ENCODE results near the gene CDCP1.

CDCP1 gene

DNA sequence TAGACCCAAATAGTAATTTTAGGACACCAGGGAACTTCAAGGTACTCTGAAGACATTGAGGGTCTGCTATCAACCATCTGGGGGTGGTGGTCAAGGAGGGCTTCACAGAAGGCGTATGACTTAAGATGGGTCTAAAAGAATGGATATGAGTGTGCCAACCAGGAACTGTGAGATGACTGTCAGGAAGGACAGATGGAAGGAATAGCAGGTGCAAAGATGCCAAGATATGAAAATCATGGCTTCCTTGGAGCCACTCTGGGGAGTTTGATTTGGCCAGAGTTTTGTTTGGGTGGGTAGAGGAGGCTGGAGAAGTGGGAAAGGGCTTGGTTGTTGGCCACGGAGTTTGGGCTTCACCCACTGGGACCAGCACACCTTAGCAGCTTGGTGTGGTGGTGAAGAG, 21.2 kb downstream of the CDCP1 start:
- Histone ChIP-seq H3K36me3 (ENCODE audit: control insufficient read depth, insufficient read depth, low read length) (no peaks in the 10 kb centered on the region), H3K4me1 (ENCODE audit: control insufficient read depth, insufficient read depth, low read length) (no peaks in the 10 kb centered on the region), H3K27ac (ENCODE audit: low read length) (no peak overlapping the region), H3K4me3 (ENCODE audit: low read length) (no peak overlapping the region), H3K27me3 (ENCODE audit: control insufficient read depth, insufficient read depth, low read length) (no peaks in the 10 kb centered on the region), H3K9me3 (ENCODE audit: control insufficient read depth, insufficient read depth, low read length) (no peaks in the 10 kb centered on the region)
- no peak for DNase-seq (ENCODE audit: low read depth, low spot score)
- no CpG with 5 or more reads among the region's 2 CpGs for WGBS (ENCODE audit: insufficient coverage, insufficient read length)

DNA sequence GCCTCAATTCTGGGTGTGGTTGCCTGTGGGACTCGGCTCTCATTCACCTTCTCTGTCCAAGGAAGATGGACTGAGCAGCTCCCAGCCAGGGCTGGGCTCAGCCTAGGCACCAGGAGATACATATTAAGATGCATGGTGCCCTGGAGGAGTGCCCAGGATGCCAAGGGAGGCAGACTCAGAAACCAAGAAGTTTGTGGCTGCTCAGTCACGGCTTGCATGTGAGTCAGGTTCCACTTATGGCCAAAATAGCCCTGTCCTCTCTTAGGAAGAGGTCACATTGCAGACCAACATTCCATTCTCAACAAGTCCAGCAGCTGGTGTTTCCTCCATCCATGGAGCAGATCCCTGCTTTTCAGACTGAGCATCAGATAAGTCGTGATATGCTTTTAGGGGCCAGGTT, 21.8 kb downstream of the CDCP1 start:
- Histone ChIP-seq H3K27ac (ENCODE audit: low read length) (no peak overlapping the region), H3K9me3 (ENCODE audit: control insufficient read depth, insufficient read depth, low read length) (no peaks in the 10 kb centered on the region), H3K4me1 (ENCODE audit: control insufficient read depth, insufficient read depth, low read length) (no peaks in the 10 kb centered on the region), H3K27me3 (ENCODE audit: control insufficient read depth, insufficient read depth, low read length) (no peaks in the 10 kb centered on the region), H3K4me3 (ENCODE audit: low read length) (no peak overlapping the region), H3K36me3 (ENCODE audit: control insufficient read depth, insufficient read depth, low read length) (no peaks in the 10 kb centered on the region)
- no CpG with 5 or more reads among the region's 3 CpGs for WGBS (ENCODE audit: insufficient coverage, insufficient read length)
- no peak for DNase-seq (ENCODE audit: low read depth, low spot score)

DNA sequence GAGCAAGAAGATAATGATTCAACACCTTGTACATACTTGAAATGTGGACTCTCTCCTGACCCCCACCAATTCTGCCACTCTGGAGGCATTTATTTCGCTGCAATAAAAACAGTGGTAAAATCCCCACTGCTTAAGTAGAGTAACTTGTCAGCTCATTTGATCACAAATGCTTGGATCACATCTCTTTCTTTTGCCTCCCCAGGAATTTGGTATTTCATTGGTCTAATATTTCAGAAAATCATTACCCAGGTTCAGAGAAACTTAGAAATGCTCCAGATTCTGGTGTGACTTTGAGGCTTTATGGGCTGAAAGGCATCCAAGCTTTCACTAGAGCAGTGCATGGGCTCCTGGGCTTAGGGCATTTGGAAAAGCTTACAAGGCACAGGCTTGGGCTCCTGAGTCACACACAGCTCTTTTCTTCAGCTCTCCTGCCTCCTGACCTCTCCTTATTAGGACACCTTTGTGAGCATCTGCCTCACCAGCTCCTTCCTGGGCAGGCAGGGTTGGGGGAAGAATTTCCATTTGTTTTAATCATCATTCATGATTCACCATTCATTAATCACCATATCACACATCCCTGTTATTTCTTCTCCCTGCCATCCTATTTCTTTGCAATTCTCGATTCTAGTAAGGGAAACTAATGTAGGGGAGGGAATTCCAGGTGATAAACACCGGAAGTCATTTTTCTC, 22.5 kb downstream of the CDCP1 start:
- Histone ChIP-seq H3K4me3 (ENCODE audit: low read length) (no peak overlapping the region), H3K9me3 (ENCODE audit: control insufficient read depth, insufficient read depth, low read length) (no peaks in the 10 kb centered on the region), H3K27ac (ENCODE audit: low read length) (no peak overlapping the region), H3K36me3 (ENCODE audit: control insufficient read depth, insufficient read depth, low read length) (no peaks in the 10 kb centered on the region), H3K4me1 (ENCODE audit: control insufficient read depth, insufficient read depth, low read length) (no peaks in the 10 kb centered on the region), H3K27me3 (ENCODE audit: control insufficient read depth, insufficient read depth, low read length) (no peaks in the 10 kb centered on the region)
- no CpG with 5 or more reads among the region's 3 CpGs for WGBS (ENCODE audit: insufficient coverage, insufficient read length)
- DNase-seq (ENCODE audit: low read depth, low spot score), result no peak

DNA sequence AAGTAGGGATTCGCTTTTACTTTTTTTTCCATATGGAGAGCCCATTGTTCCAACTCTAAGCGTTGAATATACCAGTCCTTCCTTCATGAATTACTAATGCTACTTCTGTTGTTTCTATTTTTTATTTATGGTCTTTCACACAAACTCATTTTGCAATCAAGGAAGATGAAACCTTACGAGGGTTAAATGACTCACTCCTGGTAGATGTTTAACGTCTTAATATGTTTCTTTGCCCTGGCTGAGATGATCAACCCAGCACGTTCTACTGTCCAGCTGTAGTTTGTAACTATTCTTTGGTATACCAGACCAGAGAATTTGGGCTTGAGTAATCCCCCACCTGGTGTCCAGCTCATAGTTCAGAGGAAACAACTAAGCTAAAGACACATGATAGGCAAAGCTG, 23.1 kb downstream of the CDCP1 start:
- Histone ChIP-seq H3K27ac (ENCODE audit: low read length) (no peak overlapping the region), H3K36me3 (ENCODE audit: control insufficient read depth, insufficient read depth, low read length) (no peaks in the 10 kb centered on the region), H3K9me3 (ENCODE audit: control insufficient read depth, insufficient read depth, low read length) (no peaks in the 10 kb centered on the region), H3K27me3 (ENCODE audit: control insufficient read depth, insufficient read depth, low read length) (no peaks in the 10 kb centered on the region), H3K4me3 (ENCODE audit: low read length) (no peak overlapping the region), H3K4me1 (ENCODE audit: control insufficient read depth, insufficient read depth, low read length) (no peaks in the 10 kb centered on the region)
- no peak for DNase-seq (ENCODE audit: low read depth, low spot score)
- no CpG with 5 or more reads among the region's 5 CpGs for whole genome bisulfite sequencing (ENCODE audit: insufficient coverage, insufficient read length)

DNA sequence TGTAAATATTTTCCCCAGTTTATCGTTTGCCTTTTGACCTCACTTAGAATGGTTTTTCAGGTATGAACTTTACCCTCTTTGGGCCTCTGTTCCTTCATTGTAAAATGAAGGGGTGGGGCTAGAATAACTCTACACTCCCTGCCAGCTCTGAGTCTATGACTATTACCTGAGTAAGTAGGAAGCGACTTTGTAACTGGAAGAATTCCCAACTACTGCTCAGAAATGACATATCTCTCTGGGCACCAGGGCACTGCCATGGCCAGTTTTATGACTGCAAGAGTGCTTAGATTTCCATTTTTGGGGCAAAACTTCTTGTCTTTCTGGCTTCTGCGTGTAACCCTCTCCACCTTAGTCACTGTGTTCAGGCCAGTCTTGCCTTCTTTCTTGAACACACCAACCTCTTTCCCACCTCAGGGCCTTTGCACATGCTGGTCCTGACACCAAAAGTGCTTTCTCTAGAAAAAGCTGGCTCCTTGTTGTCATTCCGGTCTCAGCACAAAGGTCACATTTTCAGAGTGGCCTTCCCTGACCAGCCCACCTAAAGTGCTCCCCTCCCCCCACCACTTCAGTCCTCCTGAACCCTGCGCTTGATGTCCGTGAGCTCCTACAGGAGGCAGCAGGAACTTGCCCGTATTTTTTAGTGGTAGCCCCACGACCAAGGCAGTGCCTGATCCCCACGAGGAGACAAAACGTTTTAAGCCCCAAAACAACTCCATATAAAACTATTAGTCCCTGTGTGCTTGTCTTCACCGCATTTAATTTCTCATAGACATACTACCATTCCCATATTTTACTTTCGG, 25.6 kb downstream of the CDCP1 start:
- Histone ChIP-seq H3K27me3 (ENCODE audit: control insufficient read depth, insufficient read depth, low read length) (no peaks in the 10 kb centered on the region), H3K27ac (ENCODE audit: low read length) (no peak overlapping the region), H3K9me3 (ENCODE audit: control insufficient read depth, insufficient read depth, low read length) (no peaks in the 10 kb centered on the region), H3K4me1 (ENCODE audit: control insufficient read depth, insufficient read depth, low read length) (no peaks in the 10 kb centered on the region), H3K4me3 (ENCODE audit: low read length) (no peak overlapping the region), H3K36me3 (ENCODE audit: control insufficient read depth, insufficient read depth, low read length) (no peaks in the 10 kb centered on the region)
- no peak for DNase-seq (ENCODE audit: low read depth, low spot score)
- 100% methylated on average over 2 of the region's 12 CpGs for WGBS (ENCODE audit: insufficient coverage, insufficient read length)

DNA sequence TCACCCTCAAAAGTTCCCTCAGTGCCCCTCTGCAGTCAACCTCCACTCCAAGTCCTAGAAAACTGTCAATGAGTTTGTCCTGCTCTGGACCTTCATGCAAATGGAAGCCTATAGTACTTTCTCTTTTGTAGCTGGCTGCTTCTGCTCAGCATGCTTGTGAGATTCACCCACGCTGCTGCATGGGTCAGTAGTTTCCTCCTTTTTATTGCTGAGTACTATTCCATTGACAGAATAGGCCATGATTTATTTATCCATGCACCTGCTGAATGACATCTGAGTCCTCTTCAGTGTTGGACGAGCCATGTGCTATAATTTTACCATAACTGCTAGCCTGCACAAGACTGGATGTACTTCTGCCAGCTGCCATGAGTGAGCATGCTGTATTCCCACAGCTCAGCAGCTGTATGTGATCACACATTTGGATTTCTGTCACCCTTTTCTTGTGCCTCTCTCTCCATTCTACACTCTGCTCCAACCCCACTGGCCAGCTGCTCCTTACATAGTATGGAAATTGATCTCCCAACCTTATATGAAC, 26.3 kb downstream of the CDCP1 start:
- no peak overlapping the region for H3K27ac ChIP-seq (ENCODE audit: low read length)
- H3K27me3 ChIP-seq (ENCODE audit: control insufficient read depth, insufficient read depth, low read length), result no peaks in the 10 kb centered on the region

DNA sequence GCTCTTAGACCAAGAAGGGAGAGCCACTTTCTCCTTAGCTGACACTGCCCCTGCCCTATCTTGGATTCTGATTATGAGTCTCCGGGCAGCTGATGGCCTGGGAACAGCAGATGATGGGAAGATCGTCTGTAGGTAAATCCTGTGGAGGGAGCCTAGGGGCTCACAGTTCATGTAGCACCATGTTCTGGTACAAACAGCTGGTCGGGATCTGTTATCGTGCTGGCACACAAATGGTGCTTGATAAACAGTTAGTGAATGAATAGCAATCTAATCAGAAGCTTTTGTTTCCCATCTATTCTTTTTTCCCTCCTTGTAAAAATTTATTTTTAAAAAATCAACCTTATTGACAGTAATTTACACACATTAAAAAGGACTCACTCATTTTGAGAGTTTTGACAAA, 26.8 kb downstream of the CDCP1 start:
- no CpG with 5 or more reads among the region's 4 CpGs for WGBS (ENCODE audit: insufficient coverage, insufficient read length)
- H3K9me3 ChIP-seq (ENCODE audit: control insufficient read depth, insufficient read depth, low read length), result no peaks in the 10 kb centered on the region
- no peak overlapping the region for H3K4me3 ChIP-seq (ENCODE audit: low read length)
- no peak for DNase-seq (ENCODE audit: low read depth, low spot score)
- H3K27ac ChIP-seq (ENCODE audit: low read length), result no peak overlapping the region
- no peaks in the 10 kb centered on the region for H3K4me1 ChIP-seq (ENCODE audit: control insufficient read depth, insufficient read depth, low read length)
- H3K36me3 ChIP-seq (ENCODE audit: control insufficient read depth, insufficient read depth, low read length), result no peaks in the 10 kb centered on the region
- no peaks in the 10 kb centered on the region for H3K27me3 ChIP-seq (ENCODE audit: control insufficient read depth, insufficient read depth, low read length)

More for the DNA sequence above, 26.3 kb downstream of the CDCP1 start:
- no CpG with 5 or more reads among the region's 2 CpGs for WGBS (ENCODE audit: insufficient coverage, insufficient read length)
- Histone ChIP-seq H3K4me1 (ENCODE audit: control insufficient read depth, insufficient read depth, low read length) (no peaks in the 10 kb centered on the region), H3K36me3 (ENCODE audit: control insufficient read depth, insufficient read depth, low read length) (no peaks in the 10 kb centered on the region), H3K9me3 (ENCODE audit: control insufficient read depth, insufficient read depth, low read length) (no peaks in the 10 kb centered on the region), H3K4me3 (ENCODE audit: low read length) (no peak overlapping the region)
- DNase-seq (ENCODE audit: low read depth, low spot score), result no peak

DNA sequence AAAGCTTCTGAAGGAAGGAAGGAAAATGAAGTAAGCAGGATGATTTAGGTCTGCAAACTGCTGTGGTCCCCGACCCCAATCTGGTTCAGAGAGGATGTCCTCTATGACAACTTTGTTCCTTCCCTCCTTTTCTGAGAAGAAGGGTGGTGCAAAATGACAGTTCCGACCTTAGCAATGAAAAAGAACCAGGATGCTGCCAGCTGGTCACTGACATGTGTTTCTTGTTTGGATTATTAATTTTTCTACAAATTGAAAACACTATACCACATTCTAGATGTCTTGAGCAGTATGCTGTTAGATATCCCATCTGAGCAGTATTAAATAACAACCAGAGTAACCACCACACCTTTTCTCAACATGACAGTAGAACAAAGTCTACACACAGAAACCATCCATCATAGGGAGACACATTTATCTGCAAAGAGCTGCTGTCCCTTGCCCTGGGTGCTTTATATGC, 27.5 kb downstream of the CDCP1 start:
- H3K27me3 ChIP-seq (ENCODE audit: control insufficient read depth, insufficient read depth, low read length), result no peaks in the 10 kb centered on the region
- no peaks in the 10 kb centered on the region for H3K36me3 ChIP-seq (ENCODE audit: control insufficient read depth, insufficient read depth, low read length)
- no CpG with 5 or more reads among the region's 2 CpGs for WGBS (ENCODE audit: insufficient coverage, insufficient read length)
- H3K4me1 ChIP-seq (ENCODE audit: control insufficient read depth, insufficient read depth, low read length), result no peaks in the 10 kb centered on the region
- no peak overlapping the region for H3K4me3 ChIP-seq (ENCODE audit: low read length)
- no peak overlapping the region for H3K27ac ChIP-seq (ENCODE audit: low read length)
- DNase-seq (ENCODE audit: low read depth, low spot score), result no peak
- no peaks in the 10 kb centered on the region for H3K9me3 ChIP-seq (ENCODE audit: control insufficient read depth, insufficient read depth, low read length)

DNA sequence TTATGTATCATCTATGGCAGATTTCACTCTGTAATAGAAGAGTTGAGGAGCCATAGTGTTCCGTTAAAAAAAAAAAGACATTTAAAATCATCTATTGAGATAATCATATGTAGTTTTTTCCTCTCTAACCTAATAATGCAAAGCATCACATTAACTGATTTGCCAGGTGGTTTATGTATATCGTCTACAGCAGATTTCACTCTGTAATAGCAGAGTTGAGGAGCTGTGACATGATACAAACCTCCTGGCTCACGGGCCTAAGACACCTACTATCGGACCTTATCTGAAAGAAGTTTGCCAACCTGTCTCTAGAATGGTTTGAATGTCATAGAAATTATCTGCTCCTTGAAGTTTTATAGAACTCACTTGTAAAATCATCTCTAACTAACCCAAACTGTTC, 29.8 kb downstream of the CDCP1 start:
- Histone ChIP-seq H3K4me3 (ENCODE audit: low read length) (no peak overlapping the region), H3K36me3 (ENCODE audit: control insufficient read depth, insufficient read depth, low read length) (no peaks in the 10 kb centered on the region), H3K4me1 (ENCODE audit: control insufficient read depth, insufficient read depth, low read length) (no peaks in the 10 kb centered on the region), H3K27ac (ENCODE audit: low read length) (no peak overlapping the region), H3K27me3 (ENCODE audit: control insufficient read depth, insufficient read depth, low read length) (no peaks in the 10 kb centered on the region), H3K9me3 (ENCODE audit: control insufficient read depth, insufficient read depth, low read length) (no peaks in the 10 kb centered on the region)
- no peak for DNase-seq (ENCODE audit: low read depth, low spot score)
- no CpG with 5 or more reads among the region's 4 CpGs for WGBS (ENCODE audit: insufficient coverage, insufficient read length)

DNA sequence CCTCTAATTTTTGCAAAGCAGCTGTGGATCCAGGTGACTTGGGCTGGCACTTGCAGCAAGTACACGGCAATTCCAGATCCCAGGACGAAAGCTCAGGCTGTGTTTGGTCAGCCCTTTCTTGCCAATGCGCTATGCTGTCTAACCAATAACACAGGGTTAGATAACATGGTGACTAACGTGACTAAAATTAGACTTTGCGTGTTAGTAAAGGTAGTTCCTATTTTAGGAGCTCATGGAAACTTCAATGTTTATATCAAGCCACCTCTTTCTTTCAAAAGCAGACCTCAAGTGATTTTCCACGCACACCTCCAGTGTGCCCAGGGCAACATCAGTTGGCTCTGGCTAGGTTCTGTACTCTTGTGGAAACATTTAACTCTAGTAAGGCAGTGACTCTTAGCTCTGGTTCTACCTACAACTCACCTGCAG, 32.5 kb downstream of the CDCP1 start:
- Histone ChIP-seq H3K9me3 (ENCODE audit: control insufficient read depth, insufficient read depth, low read length) (no peaks in the 10 kb centered on the region), H3K27ac (ENCODE audit: low read length) (no peak overlapping the region), H3K4me1 (ENCODE audit: control insufficient read depth, insufficient read depth, low read length) (no peaks in the 10 kb centered on the region), H3K36me3 (ENCODE audit: control insufficient read depth, insufficient read depth, low read length) (no peaks in the 10 kb centered on the region), H3K27me3 (ENCODE audit: control insufficient read depth, insufficient read depth, low read length) (no peaks in the 10 kb centered on the region), H3K4me3 (ENCODE audit: low read length) (no peak overlapping the region)
- DNase-seq (ENCODE audit: low read depth, low spot score), result no peak
- no CpG with 5 or more reads among the region's 6 CpGs for WGBS (ENCODE audit: insufficient coverage, insufficient read length)

Data from iPS DF 6.9 (cell line).